Panc1 (cell line): ENCODE data around the gene RAB3GAP2.

ENCODE experiments used
- POLR2AphosphoS5 ChIP-seq: IDR thresholded peaks from 2 replicates; pipeline ENCODE4 v1.6.1; 2012; ENCODE audit warnings: mild to moderate bottlenecking, low read depth, low read length, moderate library complexity
- SIN3A ChIP-seq: IDR thresholded peaks from 2 replicates; pipeline ENCODE4 v1.6.1; 2012; ENCODE audit warnings: low read depth, mild to moderate bottlenecking, low read length, moderate library complexity, borderline replicate concordance; ENCODE audit not compliant: insufficient read depth
- TF ChIP-seq, protein P1 (sequence below): fragments of 450-650 bp; IDR thresholded peaks from 2 replicates; pipeline ENCODE4 v1.5.1; 2017; ENCODE audit warnings: mild to moderate bottlenecking

DNA sequence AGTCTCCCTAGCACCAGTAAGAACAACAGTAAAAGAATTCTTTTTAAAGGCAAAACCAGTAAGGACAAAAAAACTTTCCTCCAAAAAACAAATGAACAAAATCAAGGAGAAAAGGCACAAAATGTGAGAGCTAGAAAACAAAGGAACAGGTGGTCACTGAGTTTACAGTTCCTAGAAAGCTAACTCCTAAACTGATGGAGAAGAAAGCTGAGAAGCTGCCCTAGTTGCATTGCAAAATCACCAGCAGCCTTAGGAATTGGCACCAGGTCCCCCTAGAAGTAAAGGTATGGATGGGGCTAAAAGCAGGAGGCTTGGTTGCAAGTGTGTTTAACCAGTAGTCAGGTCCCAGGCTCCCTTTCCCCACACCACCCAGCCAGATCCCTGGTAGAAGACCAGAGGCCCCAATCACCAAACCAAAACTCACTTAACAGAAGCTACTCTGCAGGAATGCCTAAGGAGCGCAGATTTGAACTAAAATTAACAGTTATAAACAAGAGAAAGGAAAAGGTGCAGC lies 47.6 kb downstream of the RAB3GAP2 start:
- TF ChIP-seq, protein P1, sequence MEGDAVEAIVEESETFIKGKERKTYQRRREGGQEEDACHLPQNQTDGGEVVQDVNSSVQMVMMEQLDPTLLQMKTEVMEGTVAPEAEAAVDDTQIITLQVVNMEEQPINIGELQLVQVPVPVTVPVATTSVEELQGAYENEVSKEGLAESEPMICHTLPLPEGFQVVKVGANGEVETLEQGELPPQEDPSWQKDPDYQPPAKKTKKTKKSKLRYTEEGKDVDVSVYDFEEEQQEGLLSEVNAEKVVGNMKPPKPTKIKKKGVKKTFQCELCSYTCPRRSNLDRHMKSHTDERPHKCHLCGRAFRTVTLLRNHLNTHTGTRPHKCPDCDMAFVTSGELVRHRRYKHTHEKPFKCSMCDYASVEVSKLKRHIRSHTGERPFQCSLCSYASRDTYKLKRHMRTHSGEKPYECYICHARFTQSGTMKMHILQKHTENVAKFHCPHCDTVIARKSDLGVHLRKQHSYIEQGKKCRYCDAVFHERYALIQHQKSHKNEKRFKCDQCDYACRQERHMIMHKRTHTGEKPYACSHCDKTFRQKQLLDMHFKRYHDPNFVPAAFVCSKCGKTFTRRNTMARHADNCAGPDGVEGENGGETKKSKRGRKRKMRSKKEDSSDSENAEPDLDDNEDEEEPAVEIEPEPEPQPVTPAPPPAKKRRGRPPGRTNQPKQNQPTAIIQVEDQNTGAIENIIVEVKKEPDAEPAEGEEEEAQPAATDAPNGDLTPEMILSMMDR: no peak
- TF ChIP-seq POLR2AphosphoS5 (no peak), SIN3A (no peak)
